ENCODE results near the gene SFI1.

DNA sequence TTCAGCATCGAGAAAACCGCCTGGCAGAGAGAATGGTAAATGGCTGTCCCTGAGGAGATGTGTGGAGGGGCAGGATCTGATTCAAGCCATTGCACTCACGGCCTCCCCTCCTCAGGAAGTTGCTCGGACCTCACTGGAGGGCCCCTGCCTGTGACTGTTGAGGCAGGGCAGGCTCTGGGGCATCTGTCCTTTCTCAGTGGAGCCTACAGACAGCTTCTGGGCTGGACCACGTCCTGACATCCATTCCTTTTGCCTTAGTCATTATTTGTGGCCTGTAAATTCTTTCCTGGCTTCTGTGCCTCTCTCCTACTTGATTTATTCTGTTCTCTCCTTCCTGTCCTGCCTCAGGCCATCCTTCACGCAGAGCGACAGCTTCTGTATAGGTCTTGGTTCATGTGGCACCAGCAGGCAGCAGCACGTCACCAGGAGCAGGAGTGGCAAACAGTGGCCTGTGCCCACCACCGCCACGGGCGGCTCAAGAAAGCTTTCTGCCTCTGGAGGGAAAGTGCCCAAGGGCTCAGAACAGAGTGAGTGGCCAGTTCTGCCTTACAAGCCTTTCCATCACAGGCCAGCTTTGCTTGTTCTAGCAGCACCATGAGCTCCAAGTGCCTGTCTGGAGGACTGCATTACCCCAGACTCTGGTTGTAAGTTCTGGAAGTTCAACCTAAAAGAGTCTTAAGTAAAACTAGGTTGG is 106.1 kb downstream of the SFI1 start:
- no peak for TF ChIP-seq CTCF (IDR thresholded peaks at IDR 0.05)
- no peak for TF ChIP-seq POLR2A (IDR thresholded peaks at IDR 0.05)
